GM21529 (cell line): Measurements from ENCODE around the gene NPIPA1.
"Not testable (repeated sequence)": the region's sequence is repeated elsewhere in the genome, so short reads cannot be mapped to it uniquely, and the experiment has no call there.

Experiments used
- ATAC-seq: cut with Tn5 transposase; IDR thresholded peaks from one replicate; pipeline ENCODE4 v1.9.1; 2021; ENCODE audit not compliant: unreplicated experiment

Gene NPIPA1

GRCh38 chr16:14975418-14976194 is 38.4 kb downstream of the NPIPA1 start:
- ATAC-seq: peak; percentile 17

DNA sequence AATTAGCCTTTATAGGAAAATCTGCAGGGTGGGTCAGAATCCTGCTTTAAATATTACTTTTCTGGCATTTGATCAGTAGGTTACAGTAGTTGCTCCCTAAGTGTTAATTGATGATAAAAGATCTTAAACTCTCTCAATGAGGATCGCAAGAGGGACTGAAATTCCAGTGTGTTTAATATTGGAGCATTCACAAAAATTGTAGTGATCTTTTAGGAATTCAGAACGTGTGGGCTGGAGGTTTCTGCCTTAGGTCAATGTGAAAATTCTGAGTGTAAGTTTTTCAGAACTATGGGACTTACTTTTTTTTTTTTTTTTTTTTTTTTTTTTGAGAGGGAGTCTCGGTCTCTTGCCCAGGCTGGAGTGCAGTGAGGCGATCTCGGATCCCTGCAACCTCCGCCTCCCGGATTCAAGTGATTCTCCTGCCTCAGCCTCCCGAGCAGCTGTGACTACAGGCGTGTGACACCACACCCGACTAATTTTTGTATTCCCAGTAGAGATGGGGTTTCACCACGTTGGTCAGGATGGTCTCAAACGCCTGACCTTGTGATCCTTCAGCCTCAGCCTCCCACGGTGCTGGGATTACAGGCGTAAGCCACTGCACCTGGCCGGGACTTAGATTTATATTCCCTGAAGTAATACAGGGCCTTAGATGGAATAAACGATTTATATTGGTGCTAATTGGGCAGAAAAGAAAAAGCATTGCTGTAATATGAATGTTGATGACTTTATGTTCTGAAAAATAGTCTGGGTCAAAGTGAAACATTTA is 39.9 kb downstream of the NPIPA1 start:
- ATAC-seq: not testable (repeated sequence)

- ATAC-seq: not testable (repeated sequence)
Measured at GRCh38 chr16:14978281-14978680, 41.0 kb downstream of the NPIPA1 start.

DNA sequence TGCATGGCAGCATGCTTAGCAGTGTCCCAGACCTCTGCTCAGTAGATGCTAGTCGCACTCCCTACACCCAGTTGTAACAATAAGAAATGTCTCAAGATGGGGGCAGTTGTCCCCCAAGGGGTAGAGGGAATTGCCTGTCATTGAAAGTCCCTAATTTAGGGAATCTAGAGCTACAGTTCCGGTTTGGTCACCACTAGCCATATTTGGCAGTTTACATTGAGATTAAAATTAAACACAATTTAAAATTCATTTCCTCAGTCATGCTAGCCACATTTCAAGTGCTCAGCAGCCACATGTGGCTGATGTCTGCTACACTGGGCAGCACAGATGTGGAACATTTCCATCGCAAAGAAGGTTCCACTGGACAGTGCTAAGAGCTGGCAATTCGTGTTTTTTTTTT is 41.7 kb downstream of the NPIPA1 start:
- not testable (repeated sequence) for ATAC-seq

DNA sequence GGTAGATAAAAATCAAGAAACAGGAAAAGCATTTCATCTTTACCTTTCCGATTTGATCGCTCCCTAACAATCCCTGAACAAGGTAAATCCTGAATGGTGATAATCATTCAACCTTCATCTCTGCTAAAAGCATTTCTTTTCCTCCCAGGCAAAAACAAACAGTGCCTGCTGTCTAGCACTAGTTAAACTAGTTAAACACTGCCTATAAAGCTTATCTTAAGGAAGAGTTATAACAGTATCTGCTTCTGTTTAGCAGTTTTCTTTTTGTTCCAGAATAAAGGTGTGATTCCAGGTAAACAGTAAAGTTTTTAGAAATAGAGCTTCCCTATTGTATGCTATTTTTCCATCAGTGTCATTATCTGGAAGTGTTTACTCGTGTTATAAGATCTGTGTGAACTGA is 44.0 kb downstream of the NPIPA1 start:
- not testable (repeated sequence) for ATAC-seq

DNA sequence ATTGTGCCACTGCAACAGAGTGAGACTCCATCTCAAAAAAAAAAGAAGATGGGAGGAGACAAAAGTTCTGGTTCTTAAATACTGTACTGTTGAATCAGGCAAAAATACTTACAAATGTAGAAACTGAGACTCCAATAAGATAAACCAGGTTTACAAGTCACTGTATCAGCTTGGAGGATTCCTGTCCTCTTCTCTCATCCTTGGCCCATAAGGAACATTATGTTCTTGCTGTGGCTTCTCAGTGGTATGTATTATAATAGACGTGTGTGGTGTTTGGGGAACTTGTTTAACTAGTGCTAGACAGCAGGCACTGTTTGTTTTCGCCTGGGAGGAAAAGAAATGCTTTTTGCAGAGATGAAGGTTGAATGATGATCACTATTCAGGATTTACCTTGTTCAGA is 45.3 kb downstream of the NPIPA1 start:
- ATAC-seq: not testable (repeated sequence)

DNA sequence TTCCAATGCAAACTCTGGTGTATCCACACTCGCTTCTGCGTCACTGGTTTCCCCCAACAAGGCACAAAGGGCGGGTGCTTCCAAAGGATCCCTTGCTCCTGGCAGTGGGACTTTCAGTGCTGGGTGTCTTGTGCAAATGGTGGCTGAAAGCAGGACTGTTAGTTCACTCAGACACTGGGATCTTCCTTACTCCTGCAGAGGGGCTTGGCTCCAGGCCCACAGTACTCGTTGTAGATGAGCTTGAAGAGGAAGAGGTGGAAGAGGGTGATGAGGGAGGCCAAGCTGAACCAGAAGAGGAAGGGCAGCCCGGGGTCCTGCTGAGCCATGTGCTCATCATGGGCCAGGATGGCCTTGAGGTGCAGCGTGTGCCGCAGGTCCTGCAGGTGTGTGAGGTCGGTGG is 50.8 kb downstream of the NPIPA1 start:
- not testable (repeated sequence) for ATAC-seq

DNA sequence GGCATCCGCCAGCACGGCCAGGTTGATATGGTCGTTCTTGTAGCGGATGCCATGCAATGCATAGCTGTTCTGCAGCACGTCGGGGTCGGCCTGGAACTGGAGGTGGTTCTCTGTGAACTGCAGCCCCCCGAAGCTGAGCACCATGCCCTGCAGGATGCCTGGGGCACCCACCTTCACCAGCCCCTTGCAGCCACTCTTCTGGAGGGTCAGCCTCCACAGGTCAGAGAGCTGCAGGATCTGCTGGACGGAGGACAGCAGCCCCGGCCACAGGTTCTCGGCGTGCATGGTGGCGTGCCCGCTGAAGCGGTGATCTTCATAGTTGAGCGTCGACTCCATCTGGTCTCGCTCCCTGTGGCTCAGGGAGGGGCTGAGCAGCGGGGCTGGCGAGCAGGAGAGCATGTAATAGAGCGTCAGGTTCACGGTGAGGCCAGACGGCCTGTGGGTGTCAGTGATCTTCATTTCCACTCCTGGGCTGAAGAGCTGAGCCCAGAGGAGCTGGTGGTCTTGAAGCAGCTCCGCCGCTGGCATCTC is 51.5 kb downstream of the NPIPA1 start:
- ATAC-seq: peak; percentile 55

DNA sequence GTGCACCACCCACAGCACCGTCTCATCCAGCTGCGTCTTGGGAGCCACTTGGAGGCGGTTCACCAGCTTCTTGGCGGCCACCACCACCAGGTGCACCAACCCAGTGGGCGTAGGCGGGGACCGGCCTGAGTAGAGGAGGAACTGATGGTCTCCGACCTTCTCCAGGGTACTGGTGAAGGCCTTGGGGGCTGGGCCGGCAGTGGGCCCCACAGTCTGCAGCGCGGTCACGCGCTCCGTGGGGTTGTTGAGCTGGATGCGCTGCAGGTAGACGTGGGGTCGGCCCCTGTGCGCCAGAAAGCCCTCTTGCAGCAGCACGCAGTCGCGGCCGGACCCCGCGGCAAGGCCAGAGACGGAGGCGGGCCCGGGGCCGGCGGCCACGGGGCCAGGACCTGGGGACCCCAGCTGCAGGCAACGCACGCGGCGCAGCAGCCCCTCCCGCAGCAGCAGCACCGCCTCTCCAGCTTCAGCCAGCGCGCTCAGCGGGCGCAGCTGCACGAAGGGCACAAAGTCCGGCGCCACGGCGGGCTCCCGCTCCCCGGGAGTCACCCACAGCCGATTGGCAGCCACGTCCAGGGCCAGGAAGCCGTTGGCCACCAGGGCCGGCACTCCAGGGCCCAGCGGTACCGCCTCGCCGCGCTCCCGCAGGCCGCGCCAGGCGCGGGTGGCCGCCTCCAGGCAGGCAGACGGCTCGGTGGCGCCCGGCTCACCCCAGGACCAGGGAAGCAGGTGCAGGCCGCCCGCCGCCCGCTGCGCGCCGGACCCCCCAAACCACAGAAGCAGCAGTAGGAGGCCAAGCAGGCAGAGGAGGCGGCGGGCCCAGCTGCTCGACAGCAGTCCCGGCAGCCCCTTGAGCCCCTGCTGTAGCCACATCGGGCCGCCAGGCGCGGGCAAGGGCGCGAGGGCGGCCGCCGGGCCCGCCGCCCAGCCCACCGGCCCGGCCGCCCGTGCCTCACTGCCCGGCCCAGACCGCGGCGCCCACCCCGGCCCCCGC is 52.3 kb downstream of the NPIPA1 start:
- ATAC-seq: peak; percentile 60

GRCh38 chr16:14993277-14994151 is 56.3 kb downstream of the NPIPA1 start:
- ATAC-seq: not testable (repeated sequence)

GRCh38 chr16:14996702-14997101 is 59.5 kb downstream of the NPIPA1 start:
- not testable (repeated sequence) for ATAC-seq

DNA sequence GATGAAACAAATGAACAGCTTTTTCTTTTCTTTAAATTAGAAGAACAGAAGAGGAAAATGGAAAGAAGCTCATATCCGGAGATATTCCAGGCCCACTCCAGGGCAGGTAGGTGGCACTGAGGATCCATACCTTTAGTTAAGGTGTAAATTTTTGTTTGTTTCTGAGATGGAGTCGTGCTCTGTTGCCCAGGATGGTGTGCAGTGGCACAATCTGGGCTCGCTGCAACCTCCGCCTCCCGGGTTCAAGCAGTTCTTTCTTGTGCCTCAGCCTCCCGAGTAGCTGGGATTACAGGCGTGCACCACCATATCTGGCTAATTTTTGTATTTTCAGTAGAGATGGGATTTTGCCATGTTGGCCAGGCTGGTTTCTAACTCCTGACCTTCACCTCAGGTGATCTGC is 61.1 kb downstream of the NPIPA1 start:
- not testable (repeated sequence) for ATAC-seq

DNA sequence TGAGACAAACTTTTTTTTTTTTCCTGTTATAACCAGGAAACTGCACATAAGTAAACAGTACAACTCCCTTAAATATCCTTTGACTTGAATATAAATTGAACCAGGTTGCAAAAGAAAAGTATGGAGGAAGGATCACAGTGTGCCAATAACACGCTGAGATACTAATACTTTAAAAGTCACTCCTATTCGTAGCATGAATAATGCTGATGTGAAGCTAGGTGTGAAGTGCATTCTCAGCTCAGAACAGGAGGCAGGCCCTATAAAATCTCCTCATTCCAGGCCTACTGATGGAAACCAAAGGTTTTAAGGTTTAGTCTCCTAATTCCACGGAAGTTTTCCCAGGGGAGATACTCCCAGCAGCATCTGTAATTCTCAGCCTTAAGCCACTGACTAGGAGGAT is 62.6 kb downstream of the NPIPA1 start:
- not testable (repeated sequence) for ATAC-seq
